ENCODE measurements around the gene PDCD11.

PDCD11 gene

DNA sequence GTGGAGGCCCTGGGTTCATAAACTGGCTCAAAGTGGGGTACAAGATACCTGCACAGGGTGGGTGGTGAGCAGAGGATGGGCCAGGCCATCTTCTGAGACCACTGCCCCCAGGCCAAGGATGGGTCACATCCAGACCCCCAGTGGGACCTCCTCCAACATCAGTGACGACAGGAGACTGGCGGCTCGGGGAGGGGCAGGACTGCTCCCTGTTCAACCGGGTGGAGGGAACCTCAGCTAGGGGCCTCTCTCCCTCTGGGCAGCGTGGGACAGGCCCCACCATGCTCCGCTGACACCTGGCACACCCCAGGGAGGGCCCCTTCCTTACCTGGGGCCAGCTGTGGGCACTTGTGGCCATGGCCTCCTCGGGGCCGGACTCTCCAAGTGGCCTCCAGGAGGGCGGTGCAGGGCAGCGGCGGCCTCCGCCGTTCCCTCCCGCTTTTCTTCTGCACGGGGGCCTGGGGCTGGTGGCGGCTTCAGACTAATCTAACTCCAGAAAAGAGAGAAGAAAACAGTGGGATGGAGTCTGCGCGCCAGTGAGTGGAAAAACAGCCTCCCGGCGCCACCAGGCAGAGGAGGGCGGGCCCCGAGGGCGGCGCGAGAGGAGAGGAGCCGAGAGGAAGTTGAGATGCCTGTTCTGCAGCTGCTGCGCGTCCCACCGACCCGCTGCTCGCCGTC lies 55.5 kb downstream of the PDCD11 start, which contains the start of gene CALHM2:
Gene CALHM2, minus strand, starts transcription at position 540 of the 675 bp plus-strand sequence. CDS start 2,429 bp downstream, outside the sequence.
- DNase-seq = peak; percentile 91

DNA sequence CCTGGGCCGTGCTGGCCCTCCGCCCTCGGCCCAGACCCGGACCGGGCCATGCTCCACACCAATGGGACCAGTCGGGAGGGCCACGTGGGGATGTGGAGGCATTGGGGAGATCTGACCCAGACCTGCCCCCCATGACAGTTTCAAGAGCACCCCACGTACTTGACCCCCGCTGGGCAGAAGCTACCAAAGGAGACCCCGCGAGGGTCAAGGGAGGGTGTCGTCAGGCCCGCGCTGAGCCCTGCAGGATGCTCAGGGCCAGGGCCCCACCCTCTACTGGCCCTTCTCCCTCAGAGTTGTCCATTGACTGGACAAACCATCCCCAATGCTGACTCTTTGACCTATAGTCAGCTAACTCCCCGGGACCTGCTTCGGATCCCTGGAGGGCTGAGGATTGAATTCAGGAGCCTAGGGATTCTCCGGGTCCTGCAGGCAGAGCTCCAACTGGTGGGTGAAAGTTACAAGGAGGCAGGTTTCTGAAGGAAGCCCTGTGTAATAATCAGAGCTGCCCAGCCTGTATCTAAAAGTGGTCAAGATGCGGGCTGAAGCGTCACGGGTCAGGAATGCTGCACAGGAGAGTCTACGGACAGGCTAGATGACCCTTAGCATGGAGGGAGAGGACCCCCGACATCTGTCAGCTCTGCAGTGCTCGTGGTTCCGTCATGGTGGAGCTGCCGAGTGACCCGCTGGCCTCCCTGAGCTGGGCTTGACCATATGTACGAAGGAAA lies 56.2 kb downstream of the PDCD11 start:
- DNase-seq = no peak

DNA sequence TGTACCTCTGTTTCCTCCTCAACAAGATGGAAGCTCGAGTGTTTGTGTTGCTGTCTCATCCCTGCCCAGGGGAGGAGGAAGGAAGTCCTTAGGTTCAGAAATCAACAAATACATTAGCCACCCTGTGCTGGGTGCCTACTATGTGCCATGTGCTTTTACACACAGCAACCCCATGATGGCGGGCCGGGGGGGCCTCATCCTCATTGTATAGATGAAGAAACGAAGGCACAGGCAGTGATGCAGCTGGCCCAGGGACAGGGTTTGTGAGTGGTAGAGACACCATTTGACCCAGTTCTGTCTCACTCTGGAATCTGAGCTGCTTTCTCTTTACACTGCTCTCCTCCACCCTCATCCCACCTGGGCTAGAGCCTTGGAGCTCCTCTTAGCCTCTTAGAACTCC lies 57.6 kb downstream of the PDCD11 start:
- no peak for DNase-seq

DNA sequence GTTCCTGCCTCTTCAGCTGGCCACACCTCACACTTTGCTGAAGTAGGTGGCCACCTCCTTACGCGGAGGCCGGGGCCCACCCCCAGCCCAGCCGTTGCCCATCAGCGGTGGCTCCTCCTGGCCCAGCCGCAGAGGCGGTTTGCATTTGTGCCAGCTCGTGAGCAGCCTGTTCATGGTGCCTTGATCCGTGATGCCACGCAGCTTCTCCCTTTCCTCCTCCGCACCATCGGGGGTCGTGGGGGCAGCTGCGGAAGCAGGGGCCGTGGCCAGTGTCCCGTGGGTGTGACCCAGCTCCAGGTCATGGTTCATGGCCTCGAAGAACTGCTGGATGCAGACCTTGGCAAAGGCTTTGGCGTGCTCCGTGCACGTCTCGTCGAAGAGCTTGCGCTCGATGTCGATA lies 58.8 kb downstream of the PDCD11 start:
- DNase-seq = no peak

DNA sequence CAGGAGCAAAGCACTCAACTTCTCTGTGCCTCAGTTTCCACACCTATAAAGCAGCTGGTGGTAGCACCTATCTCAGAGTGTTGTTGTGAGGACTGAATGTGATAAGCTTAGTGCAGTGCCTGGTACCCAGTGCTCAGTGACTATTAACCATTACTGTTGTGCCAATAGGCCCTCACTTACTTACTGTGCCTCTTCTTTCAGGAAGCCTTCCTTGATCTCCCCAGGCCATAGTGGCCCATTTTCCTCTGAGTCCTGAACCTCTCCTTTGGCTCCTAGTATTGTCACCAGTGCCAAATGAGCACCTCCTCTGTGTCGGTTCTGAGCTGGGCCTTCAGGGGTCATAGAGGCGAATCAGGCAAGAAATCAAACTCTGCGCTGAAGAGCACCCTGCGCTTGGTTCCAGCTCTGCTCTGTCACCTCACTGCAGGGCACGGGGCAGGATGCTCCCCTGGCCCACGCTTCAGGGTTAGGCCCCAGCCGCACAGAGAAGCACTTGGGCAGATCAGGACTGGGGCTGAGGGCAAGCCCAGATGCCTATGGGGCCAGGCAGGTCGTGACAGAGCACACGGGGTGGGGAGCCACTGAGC lies 59.7 kb downstream of the PDCD11 start:
- no peak for DNase-seq

DNA sequence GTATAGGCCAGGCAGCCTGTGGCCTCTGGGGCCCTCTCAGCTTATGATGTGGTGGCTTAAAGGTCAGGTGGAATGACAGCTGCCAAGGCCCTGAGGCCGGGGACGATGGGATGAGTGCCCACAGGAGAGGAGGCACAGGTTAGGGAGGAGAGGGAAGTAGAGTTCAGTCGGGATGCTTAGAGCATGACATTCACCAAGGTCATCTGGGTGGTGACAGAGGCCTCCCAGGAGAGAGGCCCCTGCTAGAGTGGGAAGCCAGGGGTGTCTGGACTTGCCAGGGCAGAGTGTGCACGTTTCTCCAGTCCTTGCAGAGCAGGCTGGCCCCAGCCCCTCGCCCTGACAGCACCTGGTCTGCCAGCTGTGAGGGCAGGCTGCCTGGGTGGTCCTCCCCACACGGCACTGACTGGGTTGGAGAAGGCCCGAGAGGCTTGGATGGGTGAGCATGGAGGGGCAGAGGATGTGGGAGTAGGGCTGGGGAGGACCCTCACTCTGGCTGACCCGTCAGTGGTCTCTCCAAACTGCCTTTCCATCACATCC lies 60.8 kb downstream of the PDCD11 start:
- no peak for DNase-seq

DNA sequence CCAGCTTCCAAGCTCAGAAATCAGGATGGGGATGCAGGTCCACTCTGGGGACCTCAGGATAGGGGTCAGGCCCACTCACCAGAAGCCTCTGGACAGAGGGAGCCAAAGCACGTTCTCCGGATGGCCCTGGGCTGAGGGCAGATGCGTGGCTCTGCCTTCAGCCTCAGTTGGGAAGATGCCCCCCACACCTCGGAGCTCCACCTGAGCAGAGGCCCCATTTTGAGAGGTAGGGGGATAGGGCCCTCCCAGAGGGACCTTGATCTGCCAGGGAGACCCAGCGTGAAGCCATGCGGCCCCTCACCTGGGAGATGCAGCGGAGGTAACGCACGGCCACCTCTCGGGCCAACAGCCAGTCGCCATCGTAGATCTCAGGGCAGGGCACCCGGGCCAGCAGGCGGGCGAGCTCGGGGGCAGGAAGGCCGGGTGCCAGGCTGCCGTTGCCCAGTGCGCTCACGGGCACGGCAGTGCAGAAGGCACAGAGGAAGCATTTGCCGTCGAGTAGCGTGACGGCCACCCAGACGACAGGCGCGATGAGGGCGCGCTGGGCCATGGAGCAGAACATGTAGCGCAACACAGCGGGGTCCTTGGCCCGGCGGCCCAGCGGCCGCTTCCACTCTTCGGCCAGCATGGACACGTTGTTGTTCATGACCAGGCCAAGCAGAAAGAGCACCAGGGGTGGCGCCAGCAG lies 61.6 kb downstream of the PDCD11 start:
- no peak for DNase-seq

DNA sequence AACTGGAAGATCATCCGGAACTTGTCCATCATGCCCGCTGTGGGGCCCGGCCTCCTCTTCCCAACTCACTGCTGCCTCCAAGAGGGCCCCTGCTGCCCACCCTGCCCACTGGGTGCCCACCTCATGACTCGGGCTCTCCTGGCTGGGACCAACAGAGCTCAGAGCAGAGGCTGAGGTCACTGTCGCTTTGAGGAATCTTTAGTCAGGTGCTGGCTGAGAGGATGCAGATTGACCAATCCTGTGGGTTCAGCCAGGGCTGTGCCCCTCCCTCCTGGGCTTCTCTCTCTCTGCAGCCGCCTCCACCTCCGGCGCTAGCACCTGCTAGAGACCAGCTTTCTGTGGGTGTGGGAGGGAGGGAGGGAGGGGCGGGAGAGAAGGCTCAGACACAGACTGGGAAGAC lies 62.3 kb downstream of the PDCD11 start, which contains the start of gene CALHM1:
Gene CALHM1, minus strand, starts transcription at position 181 of the 400 bp plus-strand sequence. Its CDS starts 149 bp downstream, at position 32.
- peak; percentile 87 for DNase-seq

DNA sequence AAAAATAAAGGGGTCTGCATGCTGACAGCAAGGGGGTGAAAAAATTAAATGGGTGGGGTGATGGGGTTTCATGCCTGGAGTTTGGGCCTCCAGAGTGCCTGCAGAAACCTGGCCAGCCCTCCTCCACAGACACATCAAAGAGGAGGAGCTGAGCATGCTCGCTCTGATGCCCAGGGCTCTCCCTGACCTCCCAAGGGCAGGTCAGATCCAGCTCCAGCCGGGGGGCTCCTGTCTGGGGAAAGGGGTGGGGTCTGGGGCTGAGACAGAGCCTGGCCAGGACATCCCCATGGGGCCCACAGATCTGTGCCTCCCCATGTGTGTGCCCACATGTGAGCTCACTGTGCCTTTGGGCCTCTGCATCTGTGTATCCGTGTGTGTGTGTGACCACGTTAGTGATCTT lies 63.2 kb downstream of the PDCD11 start:
- DNase-seq = no peak

DNA sequence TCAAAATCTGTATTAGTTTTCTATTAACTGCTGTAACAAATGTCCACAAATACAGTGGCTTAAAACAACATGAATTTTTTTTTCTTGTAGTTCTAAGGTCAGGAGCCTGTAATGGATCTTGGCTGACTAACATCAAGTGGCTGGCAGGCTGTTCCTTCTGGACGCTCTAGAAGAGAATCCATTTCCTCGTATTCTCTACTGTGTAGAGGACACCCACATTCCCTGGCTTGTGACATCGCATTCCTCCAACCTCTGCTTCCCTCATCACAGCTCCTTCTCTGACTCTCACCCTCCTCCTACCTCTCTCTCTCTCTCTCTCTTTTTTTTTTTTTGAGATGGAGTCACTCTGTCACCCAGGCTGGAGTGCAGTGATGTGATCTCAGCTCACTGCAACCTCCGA lies 67.1 kb downstream of the PDCD11 start:
- DNase-seq = no peak

DNA sequence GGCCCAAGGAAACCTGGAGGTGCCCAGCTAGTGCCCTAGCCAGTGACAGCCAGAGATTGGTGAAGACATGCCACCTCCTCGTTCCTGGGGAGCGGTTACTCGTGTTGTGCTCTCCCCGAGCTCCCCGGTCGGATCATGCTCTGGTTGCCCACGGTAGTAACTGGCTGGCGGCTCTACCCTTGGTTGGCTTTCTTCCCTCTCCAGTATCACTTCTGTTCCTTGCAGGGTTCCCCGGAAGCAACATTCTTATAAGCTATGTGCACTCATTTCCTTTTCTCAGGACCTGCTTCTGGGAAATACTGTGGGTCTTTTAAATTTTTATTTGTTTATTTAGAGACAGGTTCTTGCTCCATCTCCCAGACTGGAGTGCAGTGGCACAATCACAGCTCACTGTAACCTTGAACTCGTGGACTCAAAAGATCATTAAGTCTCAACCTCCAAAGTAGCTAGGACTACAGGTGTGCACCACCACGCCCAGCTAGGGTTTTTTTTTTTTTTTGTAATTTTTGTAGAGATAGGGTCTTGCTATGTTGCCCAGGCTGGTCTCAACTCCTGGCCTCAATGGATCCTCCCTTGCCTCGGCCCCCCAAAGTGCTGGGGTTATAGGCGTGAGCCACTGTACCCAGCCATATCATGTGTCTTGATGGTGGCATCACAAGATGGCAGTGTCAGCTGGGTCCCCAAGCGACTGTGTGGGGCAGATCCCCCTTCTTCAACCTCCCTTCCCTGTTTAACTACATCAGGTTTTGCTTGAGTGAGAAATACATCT lies 69.2 kb downstream of the PDCD11 start:
- no peak for DNase-seq

DNA sequence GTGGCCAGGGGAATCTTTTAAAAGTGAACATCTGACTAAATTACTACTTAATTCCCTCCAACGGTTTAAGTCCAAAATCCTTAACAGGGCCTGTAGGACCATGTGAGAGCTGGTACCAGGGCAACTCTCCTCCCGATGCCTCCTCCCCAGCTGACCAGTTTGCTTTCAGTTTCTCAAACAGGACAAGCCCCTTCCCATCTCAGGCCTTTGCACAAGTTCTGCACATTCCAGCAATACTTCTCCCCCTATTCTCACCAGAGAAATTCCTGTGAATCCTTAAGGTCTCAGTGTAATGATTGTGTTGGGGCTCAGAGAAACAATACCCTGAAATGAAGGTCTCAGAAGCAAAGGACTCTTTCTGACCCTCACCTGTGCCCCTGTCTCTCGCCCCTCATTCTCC lies 70.3 kb downstream of the PDCD11 start:
- no peak for DNase-seq

DNA sequence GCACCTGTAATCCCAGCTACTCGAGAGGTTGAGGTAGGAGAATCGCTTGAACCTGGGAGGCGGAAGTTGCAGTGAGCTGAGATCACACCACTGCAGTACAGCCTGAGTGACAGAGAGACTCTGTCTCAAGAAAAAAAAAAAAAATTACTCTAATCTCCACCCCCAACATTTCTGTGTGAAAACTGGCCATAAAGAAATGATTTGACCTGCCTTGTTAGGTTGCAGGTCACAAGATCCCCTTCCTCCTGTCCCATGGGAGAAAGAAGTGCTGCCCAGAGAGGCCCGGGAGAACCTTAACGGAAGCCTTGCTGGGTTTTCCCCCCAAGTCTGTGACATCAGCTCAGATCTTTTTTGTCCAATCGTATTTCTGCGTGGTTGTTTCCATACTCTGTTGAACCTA lies 71.0 kb downstream of the PDCD11 start:
- no peak for DNase-seq

DNA sequence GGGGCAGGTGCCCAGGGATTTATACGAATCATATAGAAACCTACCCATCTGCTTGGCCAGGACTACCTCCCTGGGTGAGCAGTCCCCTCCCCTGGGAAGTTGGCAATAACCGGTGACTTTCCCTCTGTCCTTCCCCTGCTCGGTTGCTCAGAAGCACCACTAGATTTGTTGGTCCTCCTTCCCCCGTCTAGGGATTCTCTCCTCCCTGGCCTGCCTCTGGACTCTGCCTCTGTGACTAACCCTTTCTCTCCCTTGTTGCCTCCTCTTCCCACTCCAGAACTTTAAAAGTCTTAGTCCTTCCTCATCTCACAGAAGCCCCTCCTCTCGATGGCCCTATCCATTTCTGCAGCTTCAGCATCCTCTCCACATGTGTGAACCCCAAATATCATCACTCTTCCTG lies 72.8 kb downstream of the PDCD11 start:
- no peak for DNase-seq

DNA sequence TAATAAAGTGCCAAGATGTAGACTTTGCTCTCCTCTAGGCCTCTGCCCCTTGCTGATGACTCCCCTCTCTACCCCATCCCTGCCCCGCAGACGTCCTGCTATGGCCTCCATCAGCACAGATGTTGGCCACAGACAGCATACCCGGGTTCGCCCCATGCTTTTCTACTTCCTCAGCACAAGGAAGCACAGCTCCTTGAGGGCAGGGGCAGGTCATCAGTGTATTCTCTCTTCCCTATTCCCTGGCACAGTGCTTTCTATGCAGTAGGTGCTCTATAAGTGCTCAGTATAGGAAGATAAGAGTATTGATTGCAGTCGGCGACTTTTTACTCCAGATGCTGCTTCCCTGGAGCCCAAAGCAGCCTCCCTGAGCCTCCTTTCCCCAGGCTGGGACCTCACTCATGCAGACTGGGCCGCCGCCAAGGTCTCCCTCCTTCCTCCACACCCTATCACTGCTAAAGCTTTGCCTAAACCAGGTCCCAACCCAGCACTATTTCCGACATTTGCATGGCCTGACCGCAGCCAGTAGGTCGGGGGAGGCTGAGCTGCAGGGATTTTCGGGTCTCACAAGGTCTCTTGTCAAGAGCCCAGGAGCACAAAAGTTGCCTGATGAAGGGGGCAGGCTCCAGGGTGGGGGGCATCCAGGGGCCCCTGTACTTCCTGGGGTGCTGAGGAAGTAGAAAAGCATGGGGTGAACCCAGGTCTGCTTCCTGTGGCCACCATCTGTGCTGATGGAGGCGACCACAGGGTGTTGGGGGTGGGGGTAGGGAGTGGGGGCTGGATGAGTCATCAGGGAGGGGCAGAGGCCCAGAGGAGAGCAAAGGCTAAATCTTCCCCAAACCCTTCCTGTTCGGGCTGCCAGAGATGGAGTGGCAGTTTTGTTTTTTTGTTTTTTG lies 74.6 kb downstream of the PDCD11 start:
- DNase-seq = no peak

DNA sequence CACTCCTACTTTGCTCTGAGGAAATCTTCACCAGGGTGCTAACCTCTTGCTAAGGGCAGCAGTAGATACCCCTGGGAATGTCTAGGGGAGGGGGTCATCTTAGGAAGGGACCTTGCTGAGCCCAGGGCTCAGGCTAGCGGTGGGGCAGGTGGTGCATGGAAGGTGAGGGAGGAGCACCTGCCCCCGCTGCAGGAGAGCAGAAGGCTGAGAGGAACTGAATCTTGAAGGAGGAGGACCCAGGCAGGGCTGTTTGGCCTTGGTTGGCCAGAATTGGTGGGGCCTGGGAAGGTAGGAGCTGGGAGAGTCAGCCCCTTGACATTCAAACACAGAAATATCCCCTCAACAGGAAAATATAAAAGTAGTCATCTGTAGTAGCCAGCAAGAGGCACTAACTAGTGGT lies 75.6 kb downstream of the PDCD11 start:
- DNase-seq = no peak

DNA sequence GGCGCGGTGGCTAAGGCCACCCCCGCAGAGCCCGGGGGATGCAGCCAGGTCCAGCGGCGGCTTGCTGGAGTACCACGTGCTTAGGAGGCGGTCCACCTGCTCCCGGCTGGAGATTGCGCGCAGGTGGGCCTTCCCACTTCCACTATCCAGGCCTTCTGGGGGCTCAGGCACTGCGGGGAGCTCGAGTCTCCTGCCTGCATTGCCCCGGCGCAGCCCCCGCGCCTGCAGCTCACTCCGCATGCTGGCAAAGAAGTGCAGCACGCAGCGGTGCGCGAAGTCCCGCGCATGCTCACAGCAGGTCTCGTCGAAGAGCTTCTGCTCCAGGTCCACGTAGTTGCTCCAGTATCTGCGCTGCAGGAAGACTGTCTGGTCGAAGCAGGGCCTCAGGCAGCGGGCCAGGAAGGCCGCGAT lies 76.8 kb downstream of the PDCD11 start:
- DNase-seq = no peak

DNA sequence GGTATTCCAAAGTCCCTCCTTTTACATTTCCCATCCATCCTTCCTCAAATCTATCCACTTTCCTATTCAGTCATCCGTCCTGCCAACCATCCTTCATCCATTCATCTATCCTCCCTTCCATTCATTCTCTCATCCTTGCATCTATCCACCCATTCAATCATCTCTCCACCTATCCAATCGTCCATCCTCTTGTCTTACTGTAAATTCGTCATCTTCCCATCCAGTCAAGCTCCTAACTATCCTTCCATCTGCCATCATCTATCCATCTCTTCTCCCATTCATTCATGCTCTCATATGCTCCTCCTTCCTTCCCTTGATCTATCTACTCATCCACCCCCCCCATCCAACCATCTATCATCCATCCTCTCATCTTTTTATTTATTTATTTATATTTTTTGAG lies 77.7 kb downstream of the PDCD11 start:
- DNase-seq = no peak

DNA sequence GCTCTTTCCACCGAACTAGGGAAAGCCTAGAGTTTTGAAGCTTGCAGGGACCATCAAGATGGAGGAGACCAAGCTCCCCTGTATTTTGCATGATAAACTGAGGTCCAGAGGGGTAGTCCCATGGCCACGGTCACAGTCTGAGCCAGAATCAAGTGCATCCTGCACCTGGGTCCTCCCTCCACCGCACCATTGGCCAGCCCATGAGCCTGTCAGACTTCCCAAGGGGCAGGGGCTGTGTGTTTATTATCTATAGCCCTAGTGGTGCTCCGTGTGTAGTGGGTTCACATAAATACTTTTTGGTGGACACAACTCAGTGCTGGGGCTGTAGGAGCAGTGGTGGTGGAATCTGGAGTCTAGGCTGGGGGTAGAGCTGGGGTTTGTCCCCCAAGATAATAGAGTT lies 79.0 kb downstream of the PDCD11 start:
- DNase-seq = no peak

DNA sequence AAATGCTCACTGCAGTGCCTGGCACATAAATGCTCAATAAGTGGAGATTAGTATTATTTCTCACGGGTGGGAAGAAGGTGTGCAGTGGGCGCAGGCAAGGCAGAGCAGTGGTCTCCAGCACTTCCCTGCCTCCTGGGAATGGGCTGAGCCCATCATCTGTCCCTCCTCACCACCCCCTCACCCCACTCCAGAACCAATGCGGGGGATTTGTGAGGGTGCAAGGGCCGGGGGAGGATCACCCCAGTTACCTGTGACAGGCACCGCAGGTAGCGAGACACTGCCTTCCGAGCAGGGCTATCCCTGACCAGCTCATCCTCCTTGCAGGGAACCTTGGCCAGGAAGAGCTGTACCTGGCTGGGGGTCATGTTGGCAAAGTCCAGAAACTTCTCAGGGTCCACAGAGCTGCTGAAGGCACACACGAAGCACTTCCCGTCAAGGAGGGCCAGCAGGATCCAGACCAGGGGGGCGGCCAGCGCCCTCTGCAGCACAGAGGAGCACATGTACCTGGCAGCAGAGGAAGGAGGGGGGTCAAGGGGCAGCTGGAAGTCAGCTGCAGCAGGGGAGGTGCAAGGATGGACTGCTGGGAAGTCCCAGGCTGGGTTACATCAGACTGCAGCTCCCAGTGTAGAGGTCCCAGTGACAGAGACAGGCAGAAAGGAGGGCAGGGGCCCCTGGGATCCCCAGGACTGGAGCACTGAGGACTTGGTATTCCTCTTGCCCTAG lies 79.8 kb downstream of the PDCD11 start:
- DNase-seq = peak; percentile 89

DNA sequence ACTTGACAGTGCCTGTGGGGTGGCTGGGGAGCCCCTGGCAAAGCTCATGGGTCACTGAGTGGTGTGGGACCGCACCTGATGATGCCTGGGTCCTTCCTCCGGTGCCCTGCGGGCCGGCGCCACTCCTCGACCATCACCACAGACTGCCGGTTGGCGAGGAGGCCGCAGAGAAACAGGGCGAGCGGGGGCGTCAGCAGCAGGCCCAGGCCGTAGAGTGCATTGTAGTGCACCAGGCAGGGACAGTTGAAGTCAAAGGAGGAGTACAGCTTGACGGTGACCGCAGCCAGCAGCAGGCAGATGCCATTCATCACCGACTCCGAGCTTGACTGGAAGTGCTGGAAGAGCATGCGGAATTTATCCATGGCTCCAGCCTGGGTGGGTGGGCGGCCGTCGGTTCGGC lies 82.2 kb downstream of the PDCD11 start:
- no peak for DNase-seq

Data from islet precursor cell (in vitro differentiated cells).